IMR-90 (cell line): ENCODE data around the gene SPEM1. TPM values are rescaled to one million over a fixed set of nuclear protein-coding genes. Genes with fewer than 3 reads are reported as not detected.

ENCODE experiments used
- ATAC-seq: fragments of 200-7000 bp; cut with Tn5 transposase; 2 replicates; pipeline ENCODE4 v1.9.1; 2020; ENCODE audit warnings: low read depth, mild to moderate bottlenecking, moderate library complexity
- BruUV-seq: library from RNA; stranded (reverse); fragments of 400-500 nt; replicated peaks from 2 replicates; lab custom pipeline; 2021; lab: Mats Ljungman, UMichigan
- CTCF ChIA-PET: fragments of 300-600 bp; formaldehyde crosslinking; extraction: SDS; loops from one replicate; lab custom pipeline; 2021; ENCODE audit warnings: antibody characterized with exemption; lab: Yijun Ruan, JAX
- POLR2A ChIA-PET: fragments of 300-600 bp; sonication (Branson Sonifier 250); formaldehyde crosslinking; loops from one replicate; lab custom pipeline; 2022; ENCODE audit warnings: antibody characterized with exemption; ENCODE audit not compliant: unreplicated experiment; lab: Charles Lee
- DNase-seq: peaks from one replicate; pipeline ENCODE4 v3.0.0; 2013
- H2AFZ ChIP-seq: replicated peaks from 2 replicates; pipeline ENCODE3; 2013; ENCODE audit warnings: low read length, mild to moderate bottlenecking; ENCODE audit not compliant: poor library complexity
- H2AK5ac ChIP-seq: 2 replicates; pipeline ENCODE4 v1.6.1; 2013; ENCODE audit warnings: low read depth, low read length, inconsistent platforms
- H2AK9ac ChIP-seq: replicated peaks from 2 replicates; pipeline ENCODE3; 2013; ENCODE audit warnings: mild to moderate bottlenecking, low read depth, low read length, moderate library complexity; ENCODE audit not compliant: poor library complexity
- H2BK120ac ChIP-seq: 2 replicates; pipeline ENCODE4 v1.6.1; 2013; ENCODE audit warnings: low read depth, low read length, inconsistent platforms
- H2BK15ac ChIP-seq: 3 replicates; pipeline ENCODE4 v1.6.1; 2013; ENCODE audit warnings: low read depth, low read length, inconsistent platforms
- H2BK20ac ChIP-seq: 2 replicates; pipeline ENCODE4 v1.6.1; 2013; ENCODE audit warnings: low read depth, mild to moderate bottlenecking, inconsistent platforms, low read length, moderate library complexity
- H2BK5ac ChIP-seq: 2 replicates; pipeline ENCODE4 v1.6.1; 2013; ENCODE audit warnings: mild to moderate bottlenecking, low read depth, low read length, inconsistent platforms; ENCODE audit not compliant: poor library complexity, severe bottlenecking
- H3K14ac ChIP-seq: replicated peaks from 2 replicates; pipeline ENCODE4 v1.6.1; 2013; ENCODE audit warnings: low read depth, low read length, inconsistent platforms
- H3K18ac ChIP-seq: 2 replicates; pipeline ENCODE4 v1.6.1; 2013; ENCODE audit warnings: low read depth, low read length, control low read depth
- H3K23ac ChIP-seq: 2 replicates; pipeline ENCODE4 v1.6.1; 2013; ENCODE audit warnings: low read depth, low read length, inconsistent platforms
- H3K27ac ChIP-seq: 2 replicates; pipeline ENCODE4 v1.5.1; 2013; ENCODE audit warnings: mild to moderate bottlenecking, control low read depth, low read length; ENCODE audit not compliant: insufficient read depth
- H3K27me3 ChIP-seq: 2 replicates; pipeline ENCODE4 v1.6.1; 2013; ENCODE audit warnings: low read length; ENCODE audit not compliant: control insufficient read depth, insufficient read depth
- H3K36me3 ChIP-seq: 2 replicates; pipeline ENCODE4 v1.6.1; 2013; ENCODE audit warnings: low read length, mixed read lengths; ENCODE audit not compliant: control insufficient read depth, insufficient read depth
- H3K4ac ChIP-seq: 2 replicates; pipeline ENCODE4 v1.6.1; 2013; ENCODE audit warnings: low read depth, low read length, inconsistent platforms
- H3K4me1 ChIP-seq: 2 replicates; pipeline ENCODE4 v1.6.1; 2013; ENCODE audit warnings: low read length, mixed read lengths; ENCODE audit not compliant: control insufficient read depth, insufficient read depth
- H3K4me2 ChIP-seq: 2 replicates; pipeline ENCODE4 v1.6.1; 2013; ENCODE audit warnings: low read depth, mild to moderate bottlenecking, control low read depth, low read length, moderate library complexity
- H3K4me3 ChIP-seq: 2 replicates; pipeline ENCODE4 v1.5.1; 2013; ENCODE audit warnings: low read depth, mild to moderate bottlenecking, control low read depth, low read length, moderate library complexity; ENCODE audit not compliant: insufficient read depth
- H3K56ac ChIP-seq: 2 replicates; pipeline ENCODE4 v1.6.1; 2013; ENCODE audit warnings: low read length, inconsistent platforms; ENCODE audit not compliant: insufficient read depth; ENCODE audit errors: extremely low read depth
- H3K79me1 ChIP-seq, 2 experiments: 2 replicates each; pipeline ENCODE4 v1.6.1; 2013; ENCODE audit warnings: low read length in 2 of 2, inconsistent platforms in 1 of 2, low read depth in 1 of 2
- H3K9ac ChIP-seq: 2 replicates; pipeline ENCODE4 v1.6.1; 2013; ENCODE audit warnings: low read depth, low read length, control low read depth
- H3K9me1 ChIP-seq: 2 replicates; pipeline ENCODE4 v1.6.1; 2013; ENCODE audit warnings: low read length, inconsistent platforms; ENCODE audit not compliant: insufficient read depth
- H3K9me3 ChIP-seq: 2 replicates; pipeline ENCODE4 v1.6.1; 2013; ENCODE audit warnings: low read length; ENCODE audit not compliant: control insufficient read depth, insufficient read depth
- H4K20me1 ChIP-seq: 2 replicates; pipeline ENCODE4 v1.6.1; 2013; ENCODE audit warnings: low read length, inconsistent platforms; ENCODE audit not compliant: insufficient read depth
- H4K5ac ChIP-seq: 2 replicates; pipeline ENCODE4 v1.6.1; 2013; ENCODE audit warnings: mild to moderate bottlenecking, low read depth, low read length, control low read depth
- H4K8ac ChIP-seq, 2 experiments: 2 replicates each; pipeline ENCODE4 v1.6.1; 2013; ENCODE audit warnings: low read depth in 2 of 2, low read length in 2 of 2, control low read depth in 1 of 2, inconsistent platforms in 1 of 2
- H4K91ac ChIP-seq: 2 replicates; pipeline ENCODE4 v1.6.1; 2013; ENCODE audit warnings: low read depth, low read length, inconsistent platforms; ENCODE audit not compliant: insufficient read depth
- CEBPB ChIP-seq: IDR thresholded peaks from 2 replicates; pipeline ENCODE4 v1.6.1; 2012; ENCODE audit warnings: low read depth, low read length, improper control_type of control experiment
- CHD1 ChIP-seq: IDR thresholded peaks from 2 replicates; pipeline ENCODE4 v1.6.1; 2012; ENCODE audit warnings: low read depth, low read length, improper control_type of control experiment
- MAFK ChIP-seq: IDR thresholded peaks from 2 replicates; pipeline ENCODE4 v1.6.1; 2012; ENCODE audit warnings: low read depth, low read length, improper control_type of control experiment
- MAZ ChIP-seq: IDR thresholded peaks from 2 replicates; pipeline ENCODE4 v1.6.1; 2012; ENCODE audit warnings: low read depth, mild to moderate bottlenecking, low read length, improper control_type of control experiment, moderate library complexity, borderline replicate concordance
- MXI1 ChIP-seq: IDR thresholded peaks from 2 replicates; pipeline ENCODE4 v1.6.1; 2012; ENCODE audit warnings: low read depth, mild to moderate bottlenecking, low read length, moderate library complexity, borderline replicate concordance
- NFE2L2 ChIP-seq: fragments of 150-350 bp; IDR thresholded peaks from 2 replicates; pipeline ENCODE4 v1.6.1; 2016; ENCODE audit warnings: low read depth, mild to moderate bottlenecking, low read length
- POLR2A ChIP-seq: IDR thresholded peaks from 2 replicates; pipeline ENCODE4 v1.6.1; 2012; ENCODE audit warnings: mild to moderate bottlenecking, low read depth, low read length
- RAD21 ChIP-seq: IDR thresholded peaks from 2 replicates; pipeline ENCODE4 v1.6.1; 2012; ENCODE audit warnings: low read length, improper control_type of control experiment
- RCOR1 ChIP-seq: IDR thresholded peaks from 2 replicates; pipeline ENCODE4 v1.6.1; 2012; ENCODE audit warnings: mild to moderate bottlenecking, low read length, improper control_type of control experiment; ENCODE audit not compliant: insufficient replicate concordance
- RFX5 ChIP-seq: IDR thresholded peaks from 2 replicates; pipeline ENCODE4 v1.8.0; 2012; ENCODE audit warnings: low read depth, mild to moderate bottlenecking, low read length, moderate library complexity
- SMC3 ChIP-seq: fragments of 150-350 bp; IDR thresholded peaks from 2 replicates; pipeline ENCODE4 v1.6.1; 2016; ENCODE audit warnings: low read depth, mild to moderate bottlenecking, antibody characterized with exemption, low read length, moderate library complexity
- WGBS, 2 experiments: methylation state at CpG; one replicate each; pipeline versions ENCODE4 v1.1.5 to v1.1.7; 2013; ENCODE audit warnings: missing lambda C conversion rate in 2 of 2; ENCODE audit not compliant: insufficient read length in 1 of 2; ENCODE audit errors: extremely low coverage in 2 of 2; 5-methylcytosine and 5-hydroxymethylcytosine counted together
- dilution Hi-C: fragments of 300-500 bp; cut with HindIII; formaldehyde crosslinking; loops from one replicate; pipeline ENCODE4 v1.14.3; 2018; ENCODE audit warnings: low sequenced_read_pairs; ENCODE audit not compliant: unreplicated experiment
- in situ Hi-C: fragments of 300-500 bp; cut with MboI; formaldehyde crosslinking; loops from 3 replicates; pipeline ENCODE4 v1.14.3; 2019; ENCODE audit warnings: low sequenced_read_pairs, inconsistent platforms, mixed read lengths
- intact Hi-C: fragments of 100-400 bp; cut with micrococcal nuclease; formaldehyde crosslinking; loops from 2 replicates; pipeline ENCODE4 v1.10.0; 2022
- polyA plus RNA-seq, 3 experiments: library from polyadenylated mRNA; depleted of rRNA; stranded (reverse); fragments of >200 nt; gene quantifications; 2 replicates each; pipeline ENCODE4 v1.2.3, GENCODE V29; 2012; ENCODE audit warnings: low replicate concordance in 1 of 3
- total RNA-seq: library from RNA; depleted of rRNA; stranded (reverse); fragments of >200 nt; gene quantifications from 2 replicates; pipeline ENCODE4 v1.2.3, GENCODE V29; 2012
- TF ChIP-seq, protein P1 (sequence below): fragments of 150-350 bp; IDR thresholded peaks from 2 replicates; pipeline ENCODE4 v1.6.1; 2017; ENCODE audit warnings: mild to moderate bottlenecking, antibody characterized with exemption, low read length, low read depth
- TF ChIP-seq, protein P2 (sequence below): conservative IDR thresholded peaks from 2 replicates; pipeline ENCODE4 v1.5.1; 2012; ENCODE audit warnings: mild to moderate bottlenecking, low read depth, low read length, improper control_type of control experiment
- TF ChIP-seq, protein P3 (sequence below): fragments of 150-350 bp; IDR thresholded peaks from 2 replicates; pipeline ENCODE4 v1.6.1; 2016; ENCODE audit warnings: low read depth, mild to moderate bottlenecking, low read length, moderate library complexity, borderline replicate concordance

SPEM1 gene
- total and polyA plus RNA-seq, 2 of the 4 experiments (the other 2 are of a cell fraction) = not detected

DNA sequence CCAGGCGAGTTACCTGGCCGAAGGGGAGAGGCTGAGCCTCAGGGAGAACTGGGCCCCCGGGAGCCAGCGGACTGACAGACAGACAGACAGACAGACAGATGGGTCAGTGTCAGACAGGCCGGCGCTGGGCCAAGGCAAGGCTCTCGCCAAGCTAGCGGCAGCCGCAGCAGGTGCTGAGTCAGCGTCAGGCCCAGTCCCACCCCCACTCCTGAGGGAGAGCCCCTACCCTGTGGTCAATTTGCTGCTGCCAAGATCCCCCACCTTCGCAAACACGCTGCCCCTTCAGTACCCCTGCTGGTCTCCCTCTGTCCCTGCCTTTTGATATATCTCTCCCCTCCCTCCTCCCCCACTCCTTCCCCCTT, 20.7 kb downstream of the SPEM1 start:
- dilution Hi-C loops (no loop called here), intact Hi-C loops (no loop called here), in situ Hi-C loops (no loop called here)
- no peak overlapping the region for H2BK20ac ChIP-seq
- peaks cover 22% of the 10 kb centered on the region for H3K4me1 ChIP-seq
- no peak overlapping the region for H2BK120ac ChIP-seq
- no TSS peak for BruUV-seq
- 5% methylated on average over 3 of the region's 12 CpGs; no CpG with 5 or more reads in 1 of the 2 experiments for WGBS, 2 experiments
- H3K27ac ChIP-seq = no peak overlapping the region
- H3K23ac ChIP-seq = no peak overlapping the region
- H3K4ac ChIP-seq = peak overlapping the region; percentile 51; the same call in 1 of the 2 replicates
- no peak for TF ChIP-seq CHD1
- TF ChIP-seq RCOR1 = no peak
- TF ChIP-seq, protein P1, sequence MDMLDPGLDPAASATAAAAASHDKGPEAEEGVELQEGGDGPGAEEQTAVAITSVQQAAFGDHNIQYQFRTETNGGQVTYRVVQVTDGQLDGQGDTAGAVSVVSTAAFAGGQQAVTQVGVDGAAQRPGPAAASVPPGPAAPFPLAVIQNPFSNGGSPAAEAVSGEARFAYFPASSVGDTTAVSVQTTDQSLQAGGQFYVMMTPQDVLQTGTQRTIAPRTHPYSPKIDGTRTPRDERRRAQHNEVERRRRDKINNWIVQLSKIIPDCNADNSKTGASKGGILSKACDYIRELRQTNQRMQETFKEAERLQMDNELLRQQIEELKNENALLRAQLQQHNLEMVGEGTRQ = no peak
- TF ChIP-seq, protein P2, sequence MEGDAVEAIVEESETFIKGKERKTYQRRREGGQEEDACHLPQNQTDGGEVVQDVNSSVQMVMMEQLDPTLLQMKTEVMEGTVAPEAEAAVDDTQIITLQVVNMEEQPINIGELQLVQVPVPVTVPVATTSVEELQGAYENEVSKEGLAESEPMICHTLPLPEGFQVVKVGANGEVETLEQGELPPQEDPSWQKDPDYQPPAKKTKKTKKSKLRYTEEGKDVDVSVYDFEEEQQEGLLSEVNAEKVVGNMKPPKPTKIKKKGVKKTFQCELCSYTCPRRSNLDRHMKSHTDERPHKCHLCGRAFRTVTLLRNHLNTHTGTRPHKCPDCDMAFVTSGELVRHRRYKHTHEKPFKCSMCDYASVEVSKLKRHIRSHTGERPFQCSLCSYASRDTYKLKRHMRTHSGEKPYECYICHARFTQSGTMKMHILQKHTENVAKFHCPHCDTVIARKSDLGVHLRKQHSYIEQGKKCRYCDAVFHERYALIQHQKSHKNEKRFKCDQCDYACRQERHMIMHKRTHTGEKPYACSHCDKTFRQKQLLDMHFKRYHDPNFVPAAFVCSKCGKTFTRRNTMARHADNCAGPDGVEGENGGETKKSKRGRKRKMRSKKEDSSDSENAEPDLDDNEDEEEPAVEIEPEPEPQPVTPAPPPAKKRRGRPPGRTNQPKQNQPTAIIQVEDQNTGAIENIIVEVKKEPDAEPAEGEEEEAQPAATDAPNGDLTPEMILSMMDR = no peak
- TF ChIP-seq MXI1 = no peak
- TF ChIP-seq RAD21 = no peak
- TF ChIP-seq, protein P3, sequence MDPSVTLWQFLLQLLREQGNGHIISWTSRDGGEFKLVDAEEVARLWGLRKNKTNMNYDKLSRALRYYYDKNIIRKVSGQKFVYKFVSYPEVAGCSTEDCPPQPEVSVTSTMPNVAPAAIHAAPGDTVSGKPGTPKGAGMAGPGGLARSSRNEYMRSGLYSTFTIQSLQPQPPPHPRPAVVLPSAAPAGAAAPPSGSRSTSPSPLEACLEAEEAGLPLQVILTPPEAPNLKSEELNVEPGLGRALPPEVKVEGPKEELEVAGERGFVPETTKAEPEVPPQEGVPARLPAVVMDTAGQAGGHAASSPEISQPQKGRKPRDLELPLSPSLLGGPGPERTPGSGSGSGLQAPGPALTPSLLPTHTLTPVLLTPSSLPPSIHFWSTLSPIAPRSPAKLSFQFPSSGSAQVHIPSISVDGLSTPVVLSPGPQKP = no peak
- no peak for TF ChIP-seq SMC3
- TF ChIP-seq POLR2A = no peak
- TF ChIP-seq CEBPB = no peak
- no peak for TF ChIP-seq MAZ
- TF ChIP-seq NFE2L2 = peak; percentile 7; the same call in 1 of the 2 replicates
- no peak for TF ChIP-seq RFX5
- TF ChIP-seq MAFK = peak; percentile 88
- peak overlapping the region; percentile 80; the same call in 1 of the 2 replicates for H3K4me2 ChIP-seq
- no peak overlapping the region for H3K56ac ChIP-seq
- H3K36me3 ChIP-seq = no peaks in the 10 kb centered on the region
- DNase-seq = no peak
- peak overlapping the region; percentile 93 for H2AK9ac ChIP-seq
- no peaks in the 10 kb centered on the region for H3K9me3 ChIP-seq
- POLR2A ChIA-PET = interaction anchor here (0.6 kb wide), 3 partner anchors 28 to 934 kb away, joined by 3 to 8 read pairs (median 7); no protein-coding TSS in a partner anchor
- peak overlapping the region; percentile 67; the same call in 1 of the 2 replicates for H3K9ac ChIP-seq
- peak overlapping the region; percentile 68; the same call in 1 of the 2 replicates for H2AK5ac ChIP-seq
- H3K4me3 ChIP-seq = no peak overlapping the region
- CTCF ChIA-PET = no interaction called here
- no peak for ATAC-seq
- no peak overlapping the region for H2BK5ac ChIP-seq
- H3K18ac ChIP-seq = no peak overlapping the region
- 0 out of 2 replicates have a peak, but pooled peaks cover 8% of the 10 kb centered on the region for H3K9me1 ChIP-seq
- H3K14ac ChIP-seq = no peak overlapping the region
- 0 out of 3 replicates have a peak overlapping the region, but pooled peaks have one; percentile 23 for H2BK15ac ChIP-seq
- peaks cover 36% of the 10 kb centered on the region for H3K27me3 ChIP-seq
- peak overlapping the region; percentile 97; the same call in 1 of the 2 replicates for H4K5ac ChIP-seq
- peak overlapping the region; percentile 67 to 94; a peak in 2 of 4 replicates for H4K8ac ChIP-seq
- H4K20me1 ChIP-seq = peaks cover 3% of the 10 kb centered on the region; the same call in 1 of the 2 replicates
- H2AFZ ChIP-seq = peak overlapping the region; percentile 84
- peak overlapping the region; percentile 74; the same call in 1 of the 2 replicates for H4K91ac ChIP-seq
- H3K79me1 ChIP-seq = peaks cover 0 to 2% of the 10 kb centered on the region in 2 experiments; a peak in 1 of 4 replicates
